GM18861 (cell line): Measurements from ENCODE around the gene DBI.
A peak's percentile ranks its signal among the peaks of the same experiment; 100 is the strongest.
"Not testable (repeated sequence)": the region's sequence is repeated elsewhere in the genome, so short reads cannot be mapped to it uniquely, and the experiment has no call there.

Experiments
- ATAC-seq: cut with Tn5 transposase; IDR thresholded peaks from one replicate; pipeline ENCODE4 v1.9.1; 2021; ENCODE audit not compliant: unreplicated experiment

The DBI gene

DNA sequence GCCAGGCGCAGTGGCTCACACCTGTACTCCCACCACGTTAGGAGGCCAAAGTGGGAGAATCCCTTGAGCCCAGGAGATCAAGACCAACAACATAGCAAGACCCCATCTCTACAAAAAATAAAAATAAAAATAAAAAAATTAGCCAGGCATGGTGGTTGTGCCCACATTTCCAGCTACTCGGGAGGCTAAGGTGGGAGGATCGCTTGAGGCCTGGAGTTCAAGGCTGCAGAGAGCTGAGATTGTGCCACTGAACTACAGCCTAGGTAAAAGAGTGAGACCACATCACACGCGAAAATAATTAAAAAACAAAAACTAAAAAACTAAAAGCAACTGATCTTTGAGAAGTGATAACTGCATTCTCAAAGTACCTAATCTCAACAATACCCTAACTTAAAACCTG lies 2.0 kb upstream of the DBI start:
- no peak for ATAC-seq

- ATAC-seq = no peak
These were observed 1.3 kb upstream of the DBI start for GRCh38 chr2:119365436-119365835.

GRCh38 chr2:119366161-119366648 lies 572 bp upstream of the DBI start:
- no peak for ATAC-seq

GRCh38 chr2:119367472-119368099 lies 809 bp downstream of the DBI start:
- ATAC-seq = peak; percentile 26

DNA sequence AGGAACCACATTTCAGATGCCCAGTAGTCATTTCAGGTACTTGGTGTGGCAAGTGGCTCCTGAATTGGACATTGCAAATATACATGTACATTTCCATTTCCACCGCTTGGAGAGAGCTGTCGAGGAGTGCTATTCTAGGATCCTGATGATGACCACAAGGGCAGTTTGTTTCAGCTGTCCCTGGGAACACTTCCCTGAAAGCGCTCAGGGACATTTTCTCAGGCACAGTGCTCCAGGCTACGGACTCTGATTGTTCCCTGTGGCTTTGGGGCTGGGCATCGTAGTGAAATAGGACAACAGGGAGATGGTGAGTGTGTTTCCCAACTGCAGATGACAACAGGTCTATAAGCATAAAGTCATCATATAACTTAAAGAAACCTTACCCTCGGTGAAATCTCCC lies 3.1 kb downstream of the DBI start:
- no peak for ATAC-seq

GRCh38 chr2:119371111-119371510 lies 4.3 kb downstream of the DBI start:
- ATAC-seq = no peak

DNA sequence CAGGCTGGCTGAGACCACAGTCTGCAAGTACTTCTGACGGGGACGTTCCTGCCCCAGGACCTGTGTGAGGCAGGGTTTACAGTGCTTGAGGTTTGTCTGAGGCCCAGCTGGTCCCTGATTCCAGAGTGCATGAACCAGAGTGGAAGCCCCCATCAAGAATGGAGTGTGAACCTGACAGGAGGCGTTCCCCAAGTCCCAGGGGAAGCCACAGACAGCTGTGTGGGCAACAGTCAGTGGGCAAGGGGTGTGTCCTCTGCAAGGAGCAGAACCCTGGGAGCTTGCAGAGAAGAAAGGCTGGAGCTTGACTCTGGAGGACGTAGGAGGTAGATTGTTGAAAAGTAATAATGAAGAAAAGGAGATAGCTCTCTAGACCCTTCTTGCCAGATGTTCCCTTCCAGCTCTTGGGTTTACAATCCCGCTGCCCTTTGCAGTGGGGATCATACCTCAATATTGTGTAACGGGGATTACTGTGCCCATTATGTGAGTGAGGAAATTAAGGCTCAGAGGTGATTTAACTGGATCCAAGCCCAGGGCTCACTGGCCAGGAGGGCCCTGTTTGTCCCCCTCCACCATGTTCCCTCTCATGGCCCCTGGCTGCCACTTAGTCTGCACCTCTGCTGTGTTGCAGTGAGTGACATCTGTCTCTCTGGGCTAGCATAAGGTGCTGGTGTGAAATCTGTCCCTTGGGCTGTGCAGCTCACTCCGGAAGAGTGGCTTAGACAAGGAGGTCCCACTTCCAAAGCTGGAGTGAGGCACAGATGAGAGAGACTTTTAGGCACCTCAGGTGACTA lies 6.2 kb downstream of the DBI start:
- ATAC-seq = no peak

- not testable (repeated sequence) for ATAC-seq
These were observed 7.3 kb downstream of the DBI start for GRCh38 chr2:119373907-119374745.

- not testable (repeated sequence) for ATAC-seq
These were observed 9.6 kb downstream of the DBI start for GRCh38 chr2:119376406-119376805.

GRCh38 chr2:119376810-119377209 lies 10.0 kb downstream of the DBI start:
- no peak for ATAC-seq

DNA sequence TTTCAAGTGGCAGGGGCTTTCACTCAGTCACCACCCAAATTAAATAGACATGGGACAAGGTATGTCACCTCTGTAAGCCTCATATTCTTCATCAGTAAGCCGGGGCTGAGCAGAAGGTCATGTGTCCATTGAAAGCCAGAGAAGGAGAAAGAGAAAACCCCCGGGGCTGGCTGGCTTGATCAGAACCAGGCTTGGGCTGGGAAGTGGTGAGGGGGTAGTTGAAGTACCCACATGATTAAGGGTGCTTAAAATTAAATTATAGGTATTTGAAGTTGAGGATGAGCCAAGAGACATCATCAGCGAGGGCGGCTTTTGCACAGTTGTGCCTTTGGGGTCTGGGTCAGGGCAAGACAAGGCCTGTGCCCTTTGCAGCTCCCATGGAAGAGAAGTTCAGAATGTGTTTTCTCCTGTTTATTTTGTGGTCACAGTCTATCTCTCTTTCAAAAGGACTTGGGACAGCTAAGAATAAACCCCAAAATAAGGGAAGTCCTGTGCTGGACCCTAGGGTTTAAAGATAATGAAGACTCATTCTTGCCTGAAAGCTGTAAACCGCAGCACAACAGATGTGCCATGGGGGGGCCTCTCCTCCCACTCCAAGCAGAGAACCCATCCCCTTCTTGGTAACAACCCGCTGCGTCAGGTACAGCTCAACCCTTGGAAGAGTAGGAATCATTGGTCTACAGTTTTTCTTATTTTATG lies 10.7 kb downstream of the DBI start:
- ATAC-seq = no peak

DNA sequence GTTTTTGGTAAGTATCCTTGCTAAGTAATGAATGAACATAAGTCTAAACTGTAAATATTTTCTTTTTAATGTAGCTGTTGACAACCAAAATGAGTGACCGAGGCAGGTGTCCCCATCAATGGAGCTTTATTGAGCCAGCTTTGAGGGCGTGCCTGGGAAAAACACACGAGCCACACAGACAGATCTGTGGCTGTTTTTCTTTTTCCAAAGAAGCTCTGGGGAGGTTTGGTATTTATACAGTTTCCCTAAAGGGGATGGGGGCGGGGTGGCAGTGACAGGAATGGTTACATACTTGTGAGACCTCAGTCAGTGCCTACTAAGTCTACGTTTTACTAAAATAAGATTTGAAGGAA lies 11.2 kb downstream of the DBI start:
- no peak for ATAC-seq

DNA sequence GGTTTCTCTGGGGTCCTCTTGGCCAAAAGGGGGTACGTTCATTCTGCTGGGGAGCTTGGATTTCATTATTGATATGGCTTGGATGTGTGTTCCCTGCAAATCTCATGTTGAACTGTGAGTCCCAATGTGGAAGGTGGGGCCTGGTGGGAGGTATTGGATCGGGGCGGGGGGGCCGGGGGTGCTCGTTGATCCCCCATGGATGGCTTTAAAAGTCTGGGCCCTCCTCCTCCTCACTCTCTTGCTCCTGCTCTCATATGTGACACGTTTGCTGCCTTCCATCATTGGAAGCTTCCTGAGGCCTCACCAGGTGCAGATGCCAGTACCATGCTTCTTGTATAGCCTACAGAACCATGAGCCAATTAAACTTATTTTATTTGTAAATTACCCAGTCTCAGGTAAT lies 11.8 kb downstream of the DBI start:
- no peak for ATAC-seq

DNA sequence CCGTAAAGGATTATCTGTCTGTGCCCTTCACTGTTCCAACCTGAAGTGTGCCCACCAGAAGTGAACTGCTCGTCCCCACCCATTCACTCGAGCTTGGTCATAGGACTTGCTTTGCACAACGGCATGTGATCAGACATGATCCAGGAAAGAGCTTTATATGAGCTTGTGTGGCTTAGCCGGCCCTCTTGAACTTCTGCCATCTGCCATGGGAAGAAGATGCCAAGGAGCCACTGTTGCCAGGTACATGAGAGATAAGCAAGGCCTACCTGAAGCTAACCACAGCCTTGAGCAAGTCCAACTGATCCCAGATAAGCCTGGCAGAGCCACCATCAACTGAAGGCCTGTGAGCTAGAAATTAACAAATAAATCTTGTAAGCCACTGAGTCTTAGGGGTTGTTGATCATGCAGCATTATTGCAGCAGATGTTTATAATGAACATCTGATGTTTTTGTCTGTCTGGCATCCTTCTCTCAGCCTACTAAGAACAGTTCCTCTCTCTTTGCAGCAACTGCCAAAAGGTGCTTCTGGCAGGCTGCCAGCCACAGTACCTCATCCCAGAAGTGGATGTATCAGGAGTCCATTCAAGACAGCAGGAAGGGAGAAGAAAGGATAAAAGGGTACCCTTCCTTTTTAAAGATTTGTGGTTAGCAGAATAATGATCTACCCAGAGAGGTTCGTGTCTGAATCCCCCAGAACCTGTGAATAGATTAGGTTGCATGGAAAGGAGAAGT lies 16.8 kb downstream of the DBI start:
- ATAC-seq = no peak

- no peak for ATAC-seq
These were observed 18.2 kb downstream of the DBI start for GRCh38 chr2:119384971-119385370.

GRCh38 chr2:119385466-119385865 lies 18.7 kb downstream of the DBI start:
- ATAC-seq = no peak

DNA sequence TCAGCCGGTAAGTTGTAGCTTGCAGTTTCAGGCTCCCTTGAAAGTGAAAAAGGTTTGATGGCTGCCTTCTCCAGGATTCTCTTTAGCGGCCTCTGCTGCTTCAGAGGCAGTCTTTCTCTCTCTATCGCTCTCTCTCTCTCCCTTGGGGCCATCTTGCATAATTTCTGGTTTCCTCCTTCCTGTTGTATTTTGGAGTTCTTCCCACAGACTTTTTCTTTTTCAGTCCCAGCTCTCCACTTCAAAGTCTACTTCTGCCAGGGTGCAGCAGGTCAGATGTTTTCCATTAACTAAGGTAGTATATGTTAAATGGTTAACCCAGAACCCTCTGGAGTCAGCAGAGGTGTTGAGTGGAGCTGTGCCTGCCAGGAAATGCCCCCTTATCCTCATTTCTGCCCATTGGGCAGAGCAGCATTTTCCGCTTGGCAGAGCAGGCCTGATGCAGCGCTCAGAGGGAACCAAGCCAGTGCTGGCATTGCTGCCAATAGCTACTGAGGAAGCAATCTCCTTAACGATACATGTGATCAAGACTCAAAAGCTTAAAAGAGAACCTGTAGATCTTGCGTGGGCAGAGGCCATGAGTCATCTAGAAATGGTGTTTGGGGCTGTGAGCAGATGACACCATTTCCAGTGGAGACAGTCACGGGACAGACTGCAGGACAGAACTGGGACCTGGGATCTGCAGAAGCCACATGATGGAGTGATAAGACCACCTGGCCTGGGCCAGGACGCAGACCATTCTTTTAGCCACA lies 20.8 kb downstream of the DBI start:
- ATAC-seq = peak; percentile 81

DNA sequence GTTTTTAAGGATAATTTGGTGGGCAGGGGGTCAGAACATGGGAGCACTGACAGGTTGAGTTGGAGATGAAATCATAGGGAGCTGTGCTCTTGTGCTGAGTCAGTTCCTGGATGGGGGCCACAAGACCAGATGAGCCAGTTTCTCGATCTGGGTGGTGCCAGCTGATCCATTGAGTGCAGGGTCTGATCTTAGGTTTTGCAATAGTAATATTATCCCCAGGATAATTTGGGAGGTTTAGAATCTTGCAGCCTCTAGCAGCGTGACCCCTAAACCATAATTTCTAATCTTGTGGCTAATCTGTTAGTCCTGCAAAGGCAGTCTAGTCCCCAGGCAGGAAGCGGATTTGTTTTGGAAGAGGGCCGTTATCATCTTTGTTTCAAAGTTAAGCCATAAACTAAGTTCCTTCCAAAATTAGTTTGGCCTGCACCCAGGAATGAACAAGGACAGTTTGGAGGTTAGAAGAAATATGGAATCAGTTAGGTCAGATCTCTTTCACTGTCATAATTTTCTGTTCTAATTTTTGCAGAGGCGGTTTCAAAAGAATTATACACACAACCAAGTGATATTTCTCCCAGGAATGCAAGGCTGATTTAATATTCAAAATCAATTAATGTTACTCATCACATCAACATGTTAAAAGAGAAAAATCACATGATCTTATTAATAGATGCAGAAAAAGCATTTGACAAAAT lies 23.0 kb downstream of the DBI start:
- ATAC-seq = no peak
